ENCODE results near the gene TLE5. TPM values are rescaled to one million over a fixed set of nuclear protein-coding genes. Genes with fewer than 3 reads are reported as not detected.
"Not testable (repeated sequence)": the region's sequence is repeated elsewhere in the genome, so short reads cannot be mapped to it uniquely, and the experiment has no call there.

Gene TLE5
- total RNA-seq, 1 experiment from 2014 or later = 136 TPM

- no peak for DNase-seq (ENCODE audit: extremely low read depth, low read depth)
Measured at GRCh38 chr19:3027981-3028304, 34.4 kb downstream of the TLE5 start.

- DNase-seq (ENCODE audit: extremely low read depth, low read depth) = no peak
Measured at GRCh38 chr19:3027292-3027691, 35.0 kb downstream of the TLE5 start.

- no peak for DNase-seq (ENCODE audit: extremely low read depth, low read depth)
Measured at GRCh38 chr19:3026768-3027167, 35.5 kb downstream of the TLE5 start.

GRCh38 chr19:3025549-3025886 is 36.8 kb downstream of the TLE5 start:
- no peak for DNase-seq (ENCODE audit: extremely low read depth, low read depth)

- DNase-seq (ENCODE audit: extremely low read depth, low read depth) = no peak
Measured at GRCh38 chr19:3024870-3025548, 37.3 kb downstream of the TLE5 start.

GRCh38 chr19:3024509-3024869 is 37.8 kb downstream of the TLE5 start:
- no peak for DNase-seq (ENCODE audit: extremely low read depth, low read depth)

GRCh38 chr19:3020321-3020960 is 41.9 kb downstream of the TLE5 start:
- DNase-seq (ENCODE audit: extremely low read depth, low read depth) = no peak

- no peak for DNase-seq (ENCODE audit: extremely low read depth, low read depth)
Measured at GRCh38 chr19:3019211-3019854, 43.0 kb downstream of the TLE5 start.

GRCh38 chr19:3017923-3018322 is 44.4 kb downstream of the TLE5 start:
- no peak for DNase-seq (ENCODE audit: extremely low read depth, low read depth)

- no peak for DNase-seq (ENCODE audit: extremely low read depth, low read depth)
Measured at GRCh38 chr19:3015126-3016057, 46.9 kb downstream of the TLE5 start.

GRCh38 chr19:3014135-3014534 is 48.2 kb downstream of the TLE5 start:
- DNase-seq (ENCODE audit: extremely low read depth, low read depth) = no peak

- DNase-seq (ENCODE audit: extremely low read depth, low read depth) = no peak
Measured at GRCh38 chr19:3013263-3013725, 49.0 kb downstream of the TLE5 start.

- no peak for DNase-seq (ENCODE audit: extremely low read depth, low read depth)
Measured at GRCh38 chr19:3012621-3013262, 49.6 kb downstream of the TLE5 start.

- DNase-seq (ENCODE audit: extremely low read depth, low read depth) = not testable (repeated sequence)
Measured at GRCh38 chr19:3012059-3012458, 50.2 kb downstream of the TLE5 start.

- no peak for DNase-seq (ENCODE audit: extremely low read depth, low read depth)
Measured at GRCh38 chr19:3010871-3011270, 51.4 kb downstream of the TLE5 start.

- DNase-seq (ENCODE audit: extremely low read depth, low read depth) = no peak
Measured at GRCh38 chr19:3008994-3009393, 53.3 kb downstream of the TLE5 start.

GRCh38 chr19:3007975-3008374 is 54.3 kb downstream of the TLE5 start:
- DNase-seq (ENCODE audit: extremely low read depth, low read depth) = no peak

- DNase-seq (ENCODE audit: extremely low read depth, low read depth) = no peak
Measured at GRCh38 chr19:3006075-3006767, 56.1 kb downstream of the TLE5 start.

GRCh38 chr19:3005345-3005744 is 57.0 kb downstream of the TLE5 start:
- DNase-seq (ENCODE audit: extremely low read depth, low read depth) = no peak

- DNase-seq (ENCODE audit: extremely low read depth, low read depth) = no peak
Measured at GRCh38 chr19:3004522-3004921, 57.8 kb downstream of the TLE5 start.
